HFF-Myc (cell line): ENCODE measurements around the gene AP2A2.

Experiments
- DNase-seq: peaks from one replicate; pipeline ENCODE4 v3.0.0-alpha.2; 2011; ENCODE audit warnings: low read depth; ENCODE audit errors: extremely low read depth
- H3K4me3 ChIP-seq: replicated peaks from 2 replicates; pipeline ENCODE4 v1.5.1; 2011; ENCODE audit warnings: low read depth, mild to moderate bottlenecking, control low read depth, low read length
- TF ChIP-seq, protein P1 (sequence below): IDR thresholded peaks from 2 replicates; pipeline ENCODE4 v1.5.1; 2012; ENCODE audit warnings: mild to moderate bottlenecking, low read depth, low read length, control low read depth; ENCODE audit errors: missing control alignments

Gene AP2A2

GRCh38 chr11:1026163-1026450 lies 100.4 kb downstream of the AP2A2 start:
- TF ChIP-seq, protein P1, sequence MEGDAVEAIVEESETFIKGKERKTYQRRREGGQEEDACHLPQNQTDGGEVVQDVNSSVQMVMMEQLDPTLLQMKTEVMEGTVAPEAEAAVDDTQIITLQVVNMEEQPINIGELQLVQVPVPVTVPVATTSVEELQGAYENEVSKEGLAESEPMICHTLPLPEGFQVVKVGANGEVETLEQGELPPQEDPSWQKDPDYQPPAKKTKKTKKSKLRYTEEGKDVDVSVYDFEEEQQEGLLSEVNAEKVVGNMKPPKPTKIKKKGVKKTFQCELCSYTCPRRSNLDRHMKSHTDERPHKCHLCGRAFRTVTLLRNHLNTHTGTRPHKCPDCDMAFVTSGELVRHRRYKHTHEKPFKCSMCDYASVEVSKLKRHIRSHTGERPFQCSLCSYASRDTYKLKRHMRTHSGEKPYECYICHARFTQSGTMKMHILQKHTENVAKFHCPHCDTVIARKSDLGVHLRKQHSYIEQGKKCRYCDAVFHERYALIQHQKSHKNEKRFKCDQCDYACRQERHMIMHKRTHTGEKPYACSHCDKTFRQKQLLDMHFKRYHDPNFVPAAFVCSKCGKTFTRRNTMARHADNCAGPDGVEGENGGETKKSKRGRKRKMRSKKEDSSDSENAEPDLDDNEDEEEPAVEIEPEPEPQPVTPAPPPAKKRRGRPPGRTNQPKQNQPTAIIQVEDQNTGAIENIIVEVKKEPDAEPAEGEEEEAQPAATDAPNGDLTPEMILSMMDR = no peak
- DNase-seq = no peak
- H3K4me3 ChIP-seq = no peak overlapping the region

DNA sequence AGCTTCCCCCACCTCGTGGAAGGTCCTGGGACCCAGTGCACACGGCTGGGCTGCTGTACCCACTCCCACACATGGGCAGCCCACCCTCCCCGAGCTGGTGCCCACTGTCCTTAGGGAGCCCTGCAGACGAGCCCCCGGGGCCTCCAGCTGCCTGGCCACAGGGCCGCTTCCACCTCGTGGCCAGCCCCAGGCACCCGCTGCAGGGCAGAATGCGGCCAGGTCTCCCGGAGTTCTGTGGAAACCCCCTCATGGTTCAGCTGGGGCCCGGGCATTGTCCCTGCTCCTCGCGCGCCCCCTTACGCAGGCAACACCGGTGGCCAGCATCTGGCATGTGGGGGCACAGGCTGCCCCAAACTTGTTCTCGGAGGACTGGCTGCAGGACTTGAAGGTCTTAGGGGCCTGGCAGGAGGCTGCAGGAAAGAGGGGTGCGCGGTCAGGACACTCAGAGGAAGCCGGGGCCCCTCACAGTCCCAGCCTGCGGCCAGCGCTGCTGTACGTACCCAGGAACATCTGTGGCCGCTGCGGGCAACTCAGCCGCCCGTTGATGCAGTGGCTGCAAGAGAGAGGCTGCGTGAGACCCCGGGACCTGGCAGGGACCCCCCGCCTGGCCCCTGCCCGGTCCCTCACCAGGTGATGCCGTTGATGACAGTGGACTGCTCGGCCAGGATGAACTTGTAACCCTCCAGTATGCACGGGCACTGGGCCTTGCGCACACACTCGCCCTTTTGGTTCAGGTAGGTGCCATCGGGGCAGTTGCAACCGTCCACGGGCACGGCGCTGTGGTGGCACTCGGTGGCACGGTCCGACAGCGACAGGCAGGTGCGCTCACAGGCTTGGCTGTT lies 101.2 kb downstream of the AP2A2 start:
- TF ChIP-seq, protein P1 = no peak
- H3K4me3 ChIP-seq = no peak overlapping the region
- no peak for DNase-seq

GRCh38 chr11:1027483-1028290 lies 102.0 kb downstream of the AP2A2 start:
- TF ChIP-seq, protein P1 = no peak
- no peak for DNase-seq
- H3K4me3 ChIP-seq = no peak overlapping the region

DNA sequence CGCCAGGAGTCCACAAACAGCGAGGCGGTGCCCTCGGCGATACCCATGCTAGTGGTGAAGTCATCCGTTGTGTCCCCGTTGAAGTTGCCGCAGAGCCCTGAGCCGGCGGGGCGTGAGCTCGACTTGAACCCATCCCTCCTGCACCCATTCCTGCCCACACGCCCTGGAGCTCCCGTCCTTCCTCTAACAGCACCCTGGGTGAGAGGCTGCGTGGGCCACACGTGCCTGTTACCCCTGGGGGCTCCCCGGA lies 102.5 kb downstream of the AP2A2 start:
- no peak overlapping the region for H3K4me3 ChIP-seq
- no peak for DNase-seq
- TF ChIP-seq, protein P1 = no peak

DNA sequence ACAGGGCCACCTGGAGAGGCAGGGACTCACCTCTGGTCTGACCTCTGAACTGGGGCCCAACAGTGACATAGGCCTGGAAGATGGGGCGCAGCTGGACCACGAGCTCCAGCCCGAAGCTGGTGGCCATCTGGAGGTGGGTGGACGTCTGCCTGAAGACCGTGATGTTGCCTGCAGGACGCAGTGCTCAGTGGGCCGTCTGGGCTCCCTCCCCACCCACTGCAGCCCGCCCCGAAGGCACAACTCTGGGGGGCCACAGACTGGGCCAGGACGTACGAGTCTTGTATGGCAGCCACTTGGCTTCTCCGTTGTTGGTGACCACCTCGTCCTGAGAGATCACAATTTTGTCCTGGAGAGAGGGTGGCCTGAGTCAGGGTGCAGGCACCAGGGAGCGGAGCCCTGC lies 102.9 kb downstream of the AP2A2 start:
- TF ChIP-seq, protein P1 = no peak
- DNase-seq = no peak
- no peak overlapping the region for H3K4me3 ChIP-seq

- no peak for DNase-seq
- TF ChIP-seq, protein P1 = no peak
- H3K4me3 ChIP-seq = no peak overlapping the region
These were observed 103.4 kb downstream of the AP2A2 start for GRCh38 chr11:1029051-1029450.
